ENCODE data around the gene DDAH1. TPM values are rescaled to one million over a fixed set of nuclear protein-coding genes. Genes with fewer than 3 reads are reported as not detected.

DDAH1 gene
- polyA plus RNA-seq, 2 of the 4 experiments (the other 2 are of a cell fraction): 5.7 to 12.6 TPM

DNA sequence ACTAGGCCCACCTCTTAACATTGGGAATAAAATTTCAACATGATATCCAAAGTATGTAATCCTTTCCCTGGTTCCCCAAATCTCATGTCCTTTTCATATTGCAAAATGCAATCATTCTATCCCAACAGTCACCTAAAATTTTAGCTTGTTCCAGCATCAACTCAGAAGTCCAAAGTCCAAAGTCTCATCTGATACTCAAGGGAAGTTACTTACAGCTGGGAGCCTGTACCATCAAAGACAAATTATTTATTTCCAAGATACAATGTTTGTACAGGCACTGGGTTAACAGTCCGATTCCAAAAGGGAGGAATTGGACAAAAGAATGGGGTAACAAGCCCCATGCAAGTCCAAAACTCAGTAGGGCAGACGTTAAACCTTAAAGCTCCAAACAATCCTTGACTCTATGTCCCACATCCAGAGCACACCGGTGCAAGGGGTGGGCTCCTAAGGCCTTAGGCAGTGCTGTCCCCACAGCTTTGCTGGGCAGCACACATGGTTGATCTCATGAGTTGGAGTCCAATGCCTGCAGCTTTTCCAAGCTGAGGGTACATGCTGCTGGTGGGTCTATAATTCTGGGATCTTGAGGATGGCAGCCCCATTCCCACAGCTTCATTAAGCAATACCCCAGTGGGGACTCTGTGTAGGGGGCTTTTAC lies 78.8 kb downstream of the DDAH1 start:
- Histone ChIP-seq H3K4me3 (no peak overlapping the region), H3K4me1 (no peaks in the 10 kb centered on the region), H3K4me2 (no peak overlapping the region), H3K9me3 (peaks cover 5% of the 10 kb centered on the region; the same call in 1 of the 3 replicates), H3K27ac (no peak overlapping the region)
- no peak for FAIRE-seq
- ChIA-PET POLR2A (no interaction called here), CTCF (interaction anchor here (0.6 to 2.3 kb wide), 4 partner anchors 14 to 307 kb away, joined by 3 to 10 read pairs (median 4); no protein-coding TSS in a partner anchor)
- WGBS (ENCODE audit: missing lambda C conversion rate): 81% methylated on average over 3 of the region's 3 CpGs
- TF ChIP-seq HDAC2 (IDR thresholded peaks at IDR 0.05): no peak
- TF ChIP-seq CEBPB (IDR thresholded peaks at IDR 0.05): no peak
- no peak for TF ChIP-seq KDM1A (IDR thresholded peaks at IDR 0.05; ENCODE audit: low read depth)
- TF ChIP-seq POLR2A (IDR thresholded peaks at IDR 0.05; ENCODE audit: low read length): no peak
- TF ChIP-seq TP53 (CRISPR knock-in tag; IDR thresholded peaks at IDR 0.05): no peak
- TF ChIP-seq, protein P1, sequence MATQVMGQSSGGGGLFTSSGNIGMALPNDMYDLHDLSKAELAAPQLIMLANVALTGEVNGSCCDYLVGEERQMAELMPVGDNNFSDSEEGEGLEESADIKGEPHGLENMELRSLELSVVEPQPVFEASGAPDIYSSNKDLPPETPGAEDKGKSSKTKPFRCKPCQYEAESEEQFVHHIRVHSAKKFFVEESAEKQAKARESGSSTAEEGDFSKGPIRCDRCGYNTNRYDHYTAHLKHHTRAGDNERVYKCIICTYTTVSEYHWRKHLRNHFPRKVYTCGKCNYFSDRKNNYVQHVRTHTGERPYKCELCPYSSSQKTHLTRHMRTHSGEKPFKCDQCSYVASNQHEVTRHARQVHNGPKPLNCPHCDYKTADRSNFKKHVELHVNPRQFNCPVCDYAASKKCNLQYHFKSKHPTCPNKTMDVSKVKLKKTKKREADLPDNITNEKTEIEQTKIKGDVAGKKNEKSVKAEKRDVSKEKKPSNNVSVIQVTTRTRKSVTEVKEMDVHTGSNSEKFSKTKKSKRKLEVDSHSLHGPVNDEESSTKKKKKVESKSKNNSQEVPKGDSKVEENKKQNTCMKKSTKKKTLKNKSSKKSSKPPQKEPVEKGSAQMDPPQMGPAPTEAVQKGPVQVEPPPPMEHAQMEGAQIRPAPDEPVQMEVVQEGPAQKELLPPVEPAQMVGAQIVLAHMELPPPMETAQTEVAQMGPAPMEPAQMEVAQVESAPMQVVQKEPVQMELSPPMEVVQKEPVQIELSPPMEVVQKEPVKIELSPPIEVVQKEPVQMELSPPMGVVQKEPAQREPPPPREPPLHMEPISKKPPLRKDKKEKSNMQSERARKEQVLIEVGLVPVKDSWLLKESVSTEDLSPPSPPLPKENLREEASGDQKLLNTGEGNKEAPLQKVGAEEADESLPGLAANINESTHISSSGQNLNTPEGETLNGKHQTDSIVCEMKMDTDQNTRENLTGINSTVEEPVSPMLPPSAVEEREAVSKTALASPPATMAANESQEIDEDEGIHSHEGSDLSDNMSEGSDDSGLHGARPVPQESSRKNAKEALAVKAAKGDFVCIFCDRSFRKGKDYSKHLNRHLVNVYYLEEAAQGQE (IDR thresholded peaks at IDR 0.05): no peak
- TF ChIP-seq, protein P2, sequence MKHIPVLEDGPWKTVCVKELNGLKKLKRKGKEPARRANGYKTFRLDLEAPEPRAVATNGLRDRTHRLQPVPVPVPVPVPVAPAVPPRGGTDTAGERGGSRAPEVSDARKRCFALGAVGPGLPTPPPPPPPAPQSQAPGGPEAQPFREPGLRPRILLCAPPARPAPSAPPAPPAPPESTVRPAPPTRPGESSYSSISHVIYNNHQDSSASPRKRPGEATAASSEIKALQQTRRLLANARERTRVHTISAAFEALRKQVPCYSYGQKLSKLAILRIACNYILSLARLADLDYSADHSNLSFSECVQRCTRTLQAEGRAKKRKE (CRISPR knock-in tag; IDR thresholded peaks at IDR 0.05; ENCODE audit: low read depth): no peak
- no peak for TF ChIP-seq MYC (IDR thresholded peaks at IDR 0.05; ENCODE audit: borderline replicate concordance, low read length)
- TF ChIP-seq EP300 (IDR thresholded peaks at IDR 0.05): no peak
- TF ChIP-seq, protein P3, sequence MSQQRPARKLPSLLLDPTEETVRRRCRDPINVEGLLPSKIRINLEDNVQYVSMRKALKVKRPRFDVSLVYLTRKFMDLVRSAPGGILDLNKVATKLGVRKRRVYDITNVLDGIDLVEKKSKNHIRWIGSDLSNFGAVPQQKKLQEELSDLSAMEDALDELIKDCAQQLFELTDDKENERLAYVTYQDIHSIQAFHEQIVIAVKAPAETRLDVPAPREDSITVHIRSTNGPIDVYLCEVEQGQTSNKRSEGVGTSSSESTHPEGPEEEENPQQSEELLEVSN (IDR thresholded peaks at IDR 0.05; ENCODE audit: borderline replicate concordance, low read depth): no peak
- no peak for TF ChIP-seq CHD4 (IDR thresholded peaks at IDR 0.05; ENCODE audit: borderline replicate concordance)
- TF ChIP-seq, protein P4, sequence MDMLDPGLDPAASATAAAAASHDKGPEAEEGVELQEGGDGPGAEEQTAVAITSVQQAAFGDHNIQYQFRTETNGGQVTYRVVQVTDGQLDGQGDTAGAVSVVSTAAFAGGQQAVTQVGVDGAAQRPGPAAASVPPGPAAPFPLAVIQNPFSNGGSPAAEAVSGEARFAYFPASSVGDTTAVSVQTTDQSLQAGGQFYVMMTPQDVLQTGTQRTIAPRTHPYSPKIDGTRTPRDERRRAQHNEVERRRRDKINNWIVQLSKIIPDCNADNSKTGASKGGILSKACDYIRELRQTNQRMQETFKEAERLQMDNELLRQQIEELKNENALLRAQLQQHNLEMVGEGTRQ (IDR thresholded peaks at IDR 0.05): no peak
- TF ChIP-seq ELK1 (IDR thresholded peaks at IDR 0.05; ENCODE audit: low read depth, low read length): no peak
- TF ChIP-seq TFCP2L1 (CRISPR knock-in tag; IDR thresholded peaks at IDR 0.05): no peak
- TF ChIP-seq RNF2 (IDR thresholded peaks at IDR 0.05; ENCODE audit: borderline replicate concordance, low read depth): no peak
- no peak for TF ChIP-seq ZC3H11A (IDR thresholded peaks at IDR 0.05)
- TF ChIP-seq BHLHE40 (IDR thresholded peaks at IDR 0.05; ENCODE audit: low read depth, low read length): no peak
- TF ChIP-seq ESRRA (IDR thresholded peaks at IDR 0.05; ENCODE audit: borderline replicate concordance, low read length): no peak
- ATAC-seq: no peak
- DNase-seq (ENCODE audit: low read depth in 1 of 2, low spot score in 1 of 2): no peak
